ENCODE results near the gene TDRD3.

DNA sequence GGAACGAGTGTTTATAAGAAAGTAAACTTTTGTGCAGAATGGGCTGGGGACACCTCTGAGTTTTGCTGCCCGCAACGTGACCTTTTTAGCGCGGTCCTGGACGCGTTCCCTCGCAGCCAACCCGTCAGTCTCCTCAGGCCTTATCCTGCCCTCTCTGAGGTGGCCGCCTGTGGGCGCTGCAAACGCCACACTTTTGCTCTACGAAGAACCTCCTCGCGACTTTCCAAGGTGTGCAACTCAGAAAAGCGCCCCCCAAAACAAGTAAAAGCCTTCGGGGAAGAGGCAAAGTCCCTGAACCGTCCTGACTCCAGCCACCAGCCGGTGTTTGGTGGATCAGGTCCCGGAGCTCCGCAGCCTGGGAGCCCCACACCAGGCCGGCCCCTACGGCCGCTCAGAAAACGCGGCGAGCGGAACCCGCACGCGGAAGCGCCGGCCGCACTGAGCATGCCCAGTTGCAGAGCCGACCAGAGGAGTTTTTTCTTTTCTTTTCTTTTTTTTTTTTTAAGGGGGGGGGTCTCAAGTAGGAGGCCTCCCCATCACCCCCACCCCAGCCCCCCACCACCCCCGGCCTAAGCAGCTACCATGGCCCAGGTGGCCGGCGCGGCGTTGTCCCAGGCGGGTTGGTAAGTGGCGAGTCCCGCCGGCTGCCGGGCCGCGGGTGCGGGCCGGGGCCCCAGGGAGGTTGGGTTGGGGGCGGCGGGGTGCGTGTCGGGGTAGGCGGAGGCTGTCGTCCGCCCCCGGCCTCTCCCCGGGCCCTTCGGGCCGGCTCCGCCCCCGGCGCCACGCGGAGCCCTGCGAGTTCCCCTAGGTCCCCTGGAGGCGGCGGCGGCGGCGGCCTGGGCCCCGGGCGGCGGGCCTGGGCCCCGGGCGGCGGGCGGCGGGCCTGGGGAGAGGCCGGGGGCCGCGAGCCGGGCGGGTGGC lies at the start of gene TDRD3:
- TF ChIP-seq CTCF (IDR thresholded peaks at IDR 0.05): peak; percentile 82
- TF ChIP-seq EZH2 (IDR thresholded peaks at IDR 0.05): no peak
- no peak for TF ChIP-seq EZH2phosphoT487 (IDR thresholded peaks at IDR 0.05)

All from neural progenitor cell (in vitro differentiated cells).